T-helper 2 cell treated with Interferon-gamma antibody and Interleukin-4, amounts not matched to agents 5 μg/mL and 100 μg/mL, for 36 hours (primary cell): ENCODE results near the gene NDUFS2.
A peak's percentile ranks its signal among the peaks of the same experiment; 100 is the strongest.
"Not testable (repeated sequence)": the region's sequence is repeated elsewhere in the genome, so short reads cannot be mapped to it uniquely, and the experiment has no call there.

ENCODE experiments used
- DNase-seq: peaks from one replicate; pipeline ENCODE4 v3.0.0; 2021; ENCODE audit warnings: low spot score
- H3K27ac Mint-ChIP-seq: one replicate; pipeline ENCODE4 v1.8.0; 2021; ENCODE audit warnings: mild to moderate bottlenecking, mixed read lengths
- H3K27me3 Mint-ChIP-seq: one replicate; pipeline ENCODE4 v1.8.0; 2021; ENCODE audit warnings: low read depth, mixed read lengths
- H3K36me3 Mint-ChIP-seq: one replicate; pipeline ENCODE4 v1.8.0; 2021; ENCODE audit warnings: low read depth, mixed read lengths
- H3K4me1 Mint-ChIP-seq: one replicate; pipeline ENCODE4 v1.8.0; 2021; ENCODE audit warnings: low read depth, mixed read lengths
- H3K4me3 Mint-ChIP-seq: one replicate; pipeline ENCODE4 v1.8.0; 2022; ENCODE audit warnings: mild to moderate bottlenecking, moderate library complexity, mixed read lengths
- H3K9me3 Mint-ChIP-seq: one replicate; pipeline ENCODE4 v1.8.0; 2021; ENCODE audit warnings: mixed read lengths

NDUFS2 gene

DNA sequence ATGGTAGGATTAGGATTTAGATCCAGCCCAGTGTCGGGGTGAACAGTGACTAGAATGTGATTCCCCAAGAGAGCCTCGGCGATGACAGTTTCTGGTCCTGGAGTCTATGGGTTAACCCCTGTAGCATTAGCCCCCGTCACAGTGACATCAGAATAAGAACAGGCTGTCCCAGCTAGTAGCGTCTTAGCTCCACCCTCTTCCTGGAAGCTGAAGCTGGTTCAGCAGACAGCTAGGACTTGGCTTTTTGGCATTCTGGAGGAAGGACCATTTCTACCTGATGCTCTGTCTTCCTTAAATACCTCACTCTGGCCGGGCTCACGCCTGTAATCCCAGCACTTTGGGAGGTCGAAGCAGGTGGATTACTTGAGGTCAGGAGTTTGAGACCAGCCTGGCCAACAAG, 5.0 kb downstream of the NDUFS2 start:
- Mint-ChIP-seq H3K36me3 (peaks cover 64% of the 10 kb centered on the region), H3K9me3 (no peaks in the 10 kb centered on the region), H3K27ac (no peak overlapping the region), H3K27me3 (no peaks in the 10 kb centered on the region), H3K4me1 (peaks cover 34% of the 10 kb centered on the region), H3K4me3 (no peak overlapping the region)
- DNase-seq, result no peak

DNA sequence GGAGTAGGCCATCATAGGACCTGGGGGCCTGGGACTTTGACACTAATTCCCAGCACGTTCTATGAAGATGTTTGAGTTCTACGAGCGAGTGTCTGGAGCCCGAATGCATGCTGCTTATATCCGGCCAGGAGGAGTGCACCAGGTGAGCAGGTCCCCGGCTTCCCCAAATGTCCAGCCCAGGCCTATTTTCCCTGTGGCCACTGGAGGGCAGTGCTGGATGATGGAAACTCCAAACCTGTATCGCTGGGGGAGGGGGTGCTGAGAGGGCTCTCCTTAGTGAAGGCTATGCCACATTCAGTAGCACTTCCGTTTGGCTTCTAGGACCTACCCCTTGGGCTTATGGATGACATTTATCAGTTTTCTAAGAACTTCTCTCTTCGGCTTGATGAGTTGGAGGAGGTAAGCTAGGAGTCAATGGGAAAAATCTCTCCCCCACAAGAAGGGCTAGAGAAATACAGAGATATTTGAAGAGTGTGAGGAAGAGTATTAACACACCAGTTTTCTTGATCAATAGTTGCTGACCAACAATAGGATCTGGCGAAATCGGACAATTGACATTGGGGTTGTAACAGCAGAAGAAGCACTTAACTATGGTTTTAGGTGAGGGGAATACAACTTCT, 7.7 kb downstream of the NDUFS2 start:
- H3K36me3 Mint-ChIP-seq, result peaks cover 69% of the 10 kb centered on the region
- no peaks in the 10 kb centered on the region for H3K27me3 Mint-ChIP-seq
- H3K4me3 Mint-ChIP-seq, result no peak overlapping the region
- H3K4me1 Mint-ChIP-seq, result peaks cover 22% of the 10 kb centered on the region
- peak; percentile 61 for DNase-seq
- peak overlapping the region; percentile 15 for H3K27ac Mint-ChIP-seq
- no peaks in the 10 kb centered on the region for H3K9me3 Mint-ChIP-seq

DNA sequence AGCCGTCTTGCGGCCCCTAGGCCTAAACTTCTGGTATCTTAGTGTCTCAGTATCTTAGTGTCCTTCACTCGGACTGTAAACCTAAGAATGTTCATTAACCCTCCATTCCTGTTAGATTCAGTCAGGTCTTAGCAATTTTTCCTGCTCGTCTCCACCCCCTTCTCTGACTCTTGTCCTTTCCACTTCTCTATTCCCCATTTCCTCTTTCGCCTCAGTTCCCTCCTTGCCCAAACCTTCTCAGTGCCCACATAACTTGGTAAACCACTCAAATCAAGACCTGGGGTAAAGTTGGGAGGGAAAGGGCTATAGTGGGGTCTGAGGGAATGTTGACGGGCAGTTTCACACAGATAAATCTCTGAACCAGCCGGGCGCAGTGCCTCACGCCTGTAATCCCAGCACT, 12.2 kb downstream of the NDUFS2 start:
- DNase-seq, result no peak
- no peaks in the 10 kb centered on the region for H3K9me3 Mint-ChIP-seq
- H3K27ac Mint-ChIP-seq, result no peak overlapping the region
- H3K4me1 Mint-ChIP-seq, result peaks cover 35% of the 10 kb centered on the region
- H3K36me3 Mint-ChIP-seq, result peaks cover 47% of the 10 kb centered on the region
- no peaks in the 10 kb centered on the region for H3K27me3 Mint-ChIP-seq
- H3K4me3 Mint-ChIP-seq, result no peak overlapping the region

DNA sequence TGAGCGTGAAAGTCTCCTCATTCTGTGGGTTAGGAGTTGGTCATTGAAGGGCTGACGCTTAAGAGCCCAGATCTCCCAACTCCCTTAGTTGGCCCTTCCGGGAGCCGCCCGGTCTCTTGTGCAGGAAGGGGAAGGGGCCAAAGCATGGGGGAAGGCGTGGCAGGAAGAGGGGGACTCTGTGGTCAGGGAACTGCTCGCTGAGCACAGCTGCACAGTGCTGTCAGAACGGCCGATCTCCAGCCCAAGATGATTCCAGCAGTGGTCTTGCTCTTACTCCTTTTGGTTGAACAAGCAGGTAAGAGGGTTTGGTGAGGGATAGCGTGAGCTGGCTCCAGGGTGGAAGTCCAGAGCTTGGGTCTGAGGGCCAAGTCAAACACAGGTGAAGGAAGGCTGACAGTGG, 12.9 kb downstream of the NDUFS2 start, which contains the start of gene FCER1G:
FCER1G (plus strand) TSS at position 220 of the 400 bp plus-strand sequence; CDS start at position 247, 27 bp downstream.
- Mint-ChIP-seq H3K27me3 (no peaks in the 10 kb centered on the region), H3K36me3 (peaks cover 40% of the 10 kb centered on the region), H3K9me3 (no peaks in the 10 kb centered on the region), H3K4me3 (peak within 1 kb of the TSS; percentile 51), H3K27ac (peak within 1 kb of the TSS; percentile 21), H3K4me1 (peaks cover 30% of the 10 kb centered on the region)
- no peak for DNase-seq

DNA sequence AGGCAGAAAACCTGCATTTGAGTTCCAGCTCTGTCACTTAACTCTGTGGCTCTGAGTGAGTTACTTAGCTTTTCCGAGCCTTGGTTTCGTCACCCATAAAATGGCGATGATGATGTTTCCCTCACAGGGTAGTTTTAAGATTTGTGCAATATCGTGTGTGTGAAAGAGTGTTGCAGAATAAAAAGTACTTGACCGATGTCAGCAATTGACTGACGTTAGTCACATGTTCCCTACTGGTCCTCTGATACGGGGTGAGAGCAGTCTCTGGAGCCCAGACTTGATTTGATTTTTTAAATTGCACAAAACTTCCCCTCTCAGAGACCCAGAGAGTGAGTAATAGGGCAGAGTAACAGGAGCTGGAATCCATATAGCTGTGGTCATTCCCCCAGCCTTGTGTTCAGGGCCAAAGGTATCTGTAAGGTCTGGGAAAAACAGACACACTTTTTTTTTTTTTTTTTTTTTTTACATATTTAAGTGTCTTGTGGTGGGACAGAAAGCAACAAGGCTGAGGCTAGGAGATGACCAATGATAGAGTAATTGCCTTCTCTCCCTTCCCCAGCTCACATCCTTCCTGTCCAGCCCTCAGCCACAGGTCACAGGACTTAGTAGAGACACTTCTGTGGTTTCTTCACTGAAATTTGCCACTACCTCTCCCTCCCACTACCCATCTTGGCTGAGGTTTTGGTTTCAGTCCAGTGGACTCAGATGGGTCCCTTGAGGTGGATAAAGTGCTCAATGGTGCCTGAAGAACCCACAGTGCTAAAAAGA, 15.0 kb downstream of the NDUFS2 start:
- H3K27ac Mint-ChIP-seq, result no peak overlapping the region
- no peak overlapping the region for H3K4me3 Mint-ChIP-seq
- no peak for DNase-seq
- H3K27me3 Mint-ChIP-seq, result no peaks in the 10 kb centered on the region
- peaks cover 26% of the 10 kb centered on the region for H3K36me3 Mint-ChIP-seq
- H3K9me3 Mint-ChIP-seq, result no peaks in the 10 kb centered on the region
- H3K4me1 Mint-ChIP-seq, result peaks cover 29% of the 10 kb centered on the region

DNA sequence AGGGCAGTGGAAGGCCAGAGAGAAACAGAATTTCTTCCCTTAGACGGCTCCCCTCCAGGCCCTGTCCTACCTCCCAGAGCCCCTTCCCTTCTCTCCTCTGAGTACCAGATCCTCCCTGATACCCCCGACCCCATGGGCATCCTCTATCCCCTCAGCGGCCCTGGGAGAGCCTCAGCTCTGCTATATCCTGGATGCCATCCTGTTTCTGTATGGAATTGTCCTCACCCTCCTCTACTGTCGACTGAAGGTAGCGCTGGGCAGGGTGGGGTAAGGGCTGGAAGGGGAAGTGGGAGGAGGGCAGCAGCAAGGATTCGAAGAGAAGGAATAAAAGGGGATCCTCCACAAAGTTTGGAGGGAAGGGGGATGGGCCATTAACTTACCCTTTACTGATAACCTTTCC, 15.7 kb downstream of the NDUFS2 start:
- Mint-ChIP-seq H3K4me1 (peaks cover 29% of the 10 kb centered on the region), H3K9me3 (no peaks in the 10 kb centered on the region), H3K27me3 (no peaks in the 10 kb centered on the region), H3K4me3 (no peak overlapping the region), H3K27ac (no peak overlapping the region), H3K36me3 (peaks cover 22% of the 10 kb centered on the region)
- no peak for DNase-seq

DNA sequence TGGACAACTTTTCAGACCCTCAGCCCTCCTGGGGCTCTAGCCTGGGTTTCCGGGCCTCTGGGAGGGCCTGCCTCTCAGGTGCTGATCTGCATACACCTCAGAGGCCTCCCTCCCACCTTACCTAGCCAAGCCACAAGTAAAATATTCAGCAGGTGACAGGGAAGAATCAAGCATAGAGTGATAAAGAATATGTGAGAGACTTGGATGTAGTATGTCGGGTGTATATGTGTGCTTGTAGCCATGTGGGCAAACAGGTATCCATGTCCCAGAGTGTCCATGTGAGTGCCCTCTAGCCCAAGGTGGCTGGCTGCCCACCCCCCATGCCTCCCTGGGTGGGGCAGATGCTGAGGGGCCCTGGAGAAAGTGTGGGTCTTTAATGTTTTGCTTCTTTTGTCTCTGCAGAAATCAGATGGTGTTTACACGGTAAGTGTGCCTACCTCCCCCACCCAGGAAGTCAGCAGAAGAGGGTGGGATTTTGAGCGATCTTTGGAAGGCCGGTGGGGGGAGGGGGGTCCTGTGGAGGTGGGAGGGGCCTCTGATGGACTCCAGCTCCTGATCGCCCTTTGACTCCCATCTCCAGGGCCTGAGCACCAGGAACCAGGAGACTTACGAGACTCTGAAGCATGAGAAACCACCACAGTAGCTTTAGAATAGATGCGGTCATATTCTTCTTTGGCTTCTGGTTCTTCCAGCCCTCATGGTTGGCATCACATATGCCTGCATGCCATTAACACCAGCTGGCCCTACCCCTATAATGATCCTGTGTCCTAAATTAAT, 16.3 kb downstream of the NDUFS2 start:
- H3K9me3 Mint-ChIP-seq, result no peaks in the 10 kb centered on the region
- H3K4me1 Mint-ChIP-seq, result peaks cover 29% of the 10 kb centered on the region

DNA sequence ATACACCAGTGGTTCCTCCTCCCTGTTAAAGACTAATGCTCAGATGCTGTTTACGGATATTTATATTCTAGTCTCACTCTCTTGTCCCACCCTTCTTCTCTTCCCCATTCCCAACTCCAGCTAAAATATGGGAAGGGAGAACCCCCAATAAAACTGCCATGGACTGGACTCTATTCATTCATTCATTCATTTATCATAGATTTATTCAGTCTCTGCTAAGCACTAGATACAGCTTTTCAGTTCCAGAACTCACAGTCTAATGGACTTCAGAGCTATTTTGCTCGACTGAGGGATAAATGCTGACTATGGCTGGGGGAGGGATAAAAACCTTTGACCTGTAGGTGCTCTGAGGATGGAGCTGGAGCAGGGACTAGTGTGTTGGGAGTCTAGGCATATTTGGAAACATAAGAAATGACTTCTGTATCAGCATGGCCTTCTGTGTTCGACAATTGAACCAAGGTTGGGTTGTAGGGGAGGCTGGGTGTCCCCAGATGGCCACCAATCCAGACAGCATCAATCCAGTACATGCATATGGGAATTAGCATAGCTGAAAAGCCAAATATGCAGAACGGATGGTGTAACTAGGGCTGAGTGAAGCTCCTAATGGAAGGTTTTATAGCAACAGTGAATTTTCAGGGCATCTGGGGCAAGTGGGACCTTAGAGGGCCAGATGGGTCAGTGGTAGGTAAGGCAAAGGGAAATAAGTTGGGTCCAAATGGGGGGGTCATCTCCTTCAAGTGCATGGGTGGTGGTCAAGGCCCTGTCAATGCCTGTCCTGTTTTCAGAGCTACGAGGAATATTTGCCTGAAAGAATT, 17.1 kb downstream of the NDUFS2 start:
- no peak overlapping the region for H3K4me3 Mint-ChIP-seq
- peaks cover 29% of the 10 kb centered on the region for H3K4me1 Mint-ChIP-seq
- peaks cover 8% of the 10 kb centered on the region for H3K36me3 Mint-ChIP-seq
- no peak overlapping the region for H3K27ac Mint-ChIP-seq
- no peaks in the 10 kb centered on the region for H3K9me3 Mint-ChIP-seq
- DNase-seq, result no peak
- H3K27me3 Mint-ChIP-seq, result no peaks in the 10 kb centered on the region

More for the DNA sequence above, 16.3 kb downstream of the NDUFS2 start:
- Mint-ChIP-seq H3K27ac (peak overlapping the region; percentile 39), H3K4me3 (no peak overlapping the region), H3K36me3 (peaks cover 16% of the 10 kb centered on the region), H3K27me3 (no peaks in the 10 kb centered on the region)
- no peak for DNase-seq

DNA sequence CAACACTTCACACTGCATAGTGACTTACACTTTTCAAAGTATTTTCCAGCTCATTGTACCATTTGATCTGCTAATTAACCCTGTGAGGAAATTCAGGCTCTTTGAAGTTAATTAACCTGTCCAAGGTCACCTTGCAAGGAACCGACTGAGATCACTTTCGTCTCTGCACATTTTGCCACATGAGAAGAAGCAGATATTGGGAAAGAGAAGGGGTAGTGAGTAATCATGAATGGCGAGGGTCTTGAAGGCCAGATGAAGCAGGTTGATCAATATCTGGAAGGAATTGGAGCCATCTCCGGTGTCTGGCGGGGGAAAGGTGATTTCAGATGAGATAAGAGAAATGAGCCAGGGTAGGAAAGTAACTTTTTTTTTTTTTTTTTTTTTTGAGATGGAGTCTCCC, 17.8 kb downstream of the NDUFS2 start:
- peaks cover 26% of the 10 kb centered on the region for H3K4me1 Mint-ChIP-seq
- DNase-seq, result no peak
- no peak overlapping the region for H3K4me3 Mint-ChIP-seq
- H3K27ac Mint-ChIP-seq, result no peak overlapping the region
- H3K9me3 Mint-ChIP-seq, result no peaks in the 10 kb centered on the region
- H3K36me3 Mint-ChIP-seq, result peaks cover 3% of the 10 kb centered on the region
- H3K27me3 Mint-ChIP-seq, result no peaks in the 10 kb centered on the region

DNA sequence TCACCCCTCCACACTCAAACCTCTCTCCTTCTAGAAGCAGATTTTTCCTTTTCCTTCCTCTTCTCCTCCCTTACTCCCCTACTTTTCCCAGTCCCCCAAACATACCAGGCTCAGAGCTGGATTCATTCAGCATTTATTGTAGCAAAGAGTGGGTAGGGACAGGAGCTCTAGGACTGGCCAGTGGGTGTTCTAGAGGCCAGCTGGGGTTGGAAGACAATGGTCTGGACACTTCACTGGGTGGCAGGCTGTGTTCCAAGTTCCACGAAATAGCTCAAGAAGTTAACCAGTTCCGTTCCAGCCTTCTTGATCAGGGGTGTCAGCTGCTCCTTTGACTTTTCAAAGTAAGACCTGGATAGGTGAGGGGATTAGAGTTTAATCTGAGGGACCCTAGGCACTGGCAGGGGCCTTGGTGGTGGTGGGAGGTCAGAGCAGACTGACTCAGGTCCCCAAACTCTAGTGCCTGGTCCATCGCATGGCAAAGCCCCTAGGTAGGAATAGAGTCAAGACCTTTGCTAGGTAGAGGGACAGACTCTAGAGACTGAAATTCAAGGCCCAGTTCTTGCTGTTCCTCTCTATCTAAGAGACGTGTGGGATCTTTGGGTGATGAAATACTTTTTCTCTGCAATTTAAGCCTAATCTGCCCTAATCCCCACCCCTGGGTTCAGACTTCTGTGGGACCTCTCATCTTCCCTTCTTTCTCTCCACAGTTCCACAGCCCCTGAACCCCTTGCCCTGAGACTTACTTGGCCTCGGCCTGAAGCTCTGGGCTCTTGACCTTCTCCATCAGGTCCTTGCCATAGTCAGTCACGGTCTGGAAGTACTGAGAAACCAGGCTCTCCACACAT, 20.2 kb downstream of the NDUFS2 start:
- peaks cover 29% of the 10 kb centered on the region for H3K4me1 Mint-ChIP-seq
- H3K27ac Mint-ChIP-seq, result no peak overlapping the region
- H3K27me3 Mint-ChIP-seq, result no peaks in the 10 kb centered on the region
- no peak for DNase-seq
- H3K4me3 Mint-ChIP-seq, result no peak overlapping the region
- H3K9me3 Mint-ChIP-seq, result no peaks in the 10 kb centered on the region
- peaks cover 1% of the 10 kb centered on the region for H3K36me3 Mint-ChIP-seq

DNA sequence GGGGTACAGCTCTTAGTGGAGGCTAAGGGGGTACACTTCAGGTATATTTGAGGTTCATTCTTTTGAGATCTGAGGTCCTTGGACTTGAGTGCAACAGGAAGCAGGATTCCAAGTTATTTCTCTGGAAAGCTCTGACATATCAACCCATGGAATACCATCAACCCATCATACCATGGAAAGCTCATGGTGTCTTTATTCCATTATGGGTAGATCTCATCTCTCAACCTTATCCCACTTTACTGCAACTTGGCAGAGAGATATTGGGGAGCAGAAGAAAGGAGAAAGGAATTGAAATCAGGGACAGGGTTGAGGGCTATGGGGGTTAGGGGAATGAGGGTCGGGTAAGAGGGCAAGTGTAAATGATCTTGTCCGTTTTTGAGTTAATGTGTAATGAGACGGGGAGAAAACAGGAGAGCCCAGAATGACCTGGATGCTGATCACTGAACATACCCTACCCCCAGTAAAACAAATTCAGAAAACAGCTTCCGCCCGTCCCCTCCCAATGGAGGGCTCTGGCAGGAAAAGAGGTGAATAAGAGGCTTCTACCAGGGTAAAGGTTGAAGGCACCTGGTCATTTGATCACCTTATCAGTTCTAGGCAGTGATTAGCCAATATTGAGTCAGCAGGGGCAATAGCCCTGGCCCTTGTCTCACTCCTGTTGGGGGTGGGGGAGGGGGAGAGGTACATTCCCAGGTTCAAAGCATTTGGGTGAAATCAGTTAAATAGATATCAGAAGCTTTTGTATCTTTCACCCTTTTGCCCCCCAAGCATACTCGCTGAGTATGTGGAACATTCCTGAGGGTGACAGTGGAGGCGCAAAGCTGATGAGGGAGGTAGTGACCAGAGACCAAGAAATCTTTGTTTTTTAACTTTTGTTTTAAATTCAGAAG, 21.9 kb downstream of the NDUFS2 start:
- peaks cover 15% of the 10 kb centered on the region for H3K36me3 Mint-ChIP-seq
- H3K27me3 Mint-ChIP-seq, result no peaks in the 10 kb centered on the region
- H3K4me1 Mint-ChIP-seq, result peaks cover 23% of the 10 kb centered on the region
- H3K9me3 Mint-ChIP-seq, result no peaks in the 10 kb centered on the region
- no peak for DNase-seq
- H3K27ac Mint-ChIP-seq, result no peak overlapping the region
- H3K4me3 Mint-ChIP-seq, result no peak overlapping the region

DNA sequence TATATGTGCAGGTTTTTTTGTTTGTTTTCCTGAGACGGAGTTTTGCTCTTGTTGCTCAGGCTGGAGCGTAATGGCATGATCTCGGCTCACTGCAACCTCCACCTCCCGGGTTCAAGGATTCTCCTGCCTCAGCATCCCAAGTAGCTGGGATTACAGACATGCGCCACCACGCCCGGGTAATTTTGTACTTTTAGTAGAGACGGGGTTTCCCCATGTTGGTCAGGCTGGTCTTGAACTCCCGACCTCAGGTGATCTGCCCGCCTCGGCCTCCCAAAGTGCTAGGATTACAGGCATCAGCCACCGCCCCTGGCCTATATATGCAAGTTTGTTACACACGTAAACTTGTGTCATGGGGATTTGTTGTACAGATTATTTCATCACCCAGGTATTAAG, 22.5 kb downstream of the NDUFS2 start:
- H3K36me3 Mint-ChIP-seq, result peaks cover 19% of the 10 kb centered on the region
- peaks cover 23% of the 10 kb centered on the region for H3K4me1 Mint-ChIP-seq
- not testable (repeated sequence) for H3K27me3 Mint-ChIP-seq, H3K4me3 Mint-ChIP-seq, H3K27ac Mint-ChIP-seq, DNase-seq, H3K9me3 Mint-ChIP-seq
